ENCODE results near the gene PTCRA.

DNA sequence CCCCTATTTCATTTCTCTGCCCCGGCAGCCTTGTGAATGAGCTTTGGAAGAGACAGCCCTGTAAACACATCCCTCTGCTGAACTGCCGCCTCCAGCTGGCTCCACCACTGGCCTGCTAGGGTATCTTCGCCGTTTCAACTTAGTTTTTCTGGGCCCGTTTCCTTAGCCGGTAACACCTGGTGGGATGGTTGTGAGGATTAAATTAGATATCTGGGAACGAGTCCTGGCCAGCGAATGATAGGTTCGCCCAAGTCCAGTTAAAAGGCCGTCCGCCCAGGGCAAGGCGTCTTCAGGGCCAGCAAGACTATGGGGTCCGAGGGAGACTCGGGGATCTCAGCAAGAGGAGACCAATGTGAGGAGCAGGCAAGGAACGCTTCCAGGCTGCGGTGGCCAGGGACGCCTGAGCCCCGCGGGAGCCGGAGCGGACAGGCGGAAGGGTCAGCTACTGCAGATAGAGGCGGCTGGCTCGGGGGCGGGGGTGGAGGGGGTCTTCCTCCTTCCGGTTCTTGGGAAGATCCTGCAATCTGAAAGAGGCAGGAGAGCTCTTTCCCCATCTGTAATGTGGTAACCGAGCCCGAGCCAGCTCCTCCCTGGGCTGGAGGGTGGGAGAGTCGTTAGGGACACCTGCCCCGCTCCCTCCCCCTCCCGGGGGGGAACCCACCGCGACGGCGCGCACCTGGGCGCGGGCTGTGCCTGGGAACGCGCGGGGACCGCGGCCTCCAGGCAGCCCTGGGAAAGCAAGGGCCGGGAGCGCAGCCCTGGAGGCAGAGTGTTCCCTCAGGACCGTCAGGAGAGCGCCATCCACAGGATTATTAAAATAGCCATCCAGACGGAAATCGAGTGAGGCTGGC, 4.5 kb upstream of the PTCRA start:
- TF ChIP-seq, protein P1, sequence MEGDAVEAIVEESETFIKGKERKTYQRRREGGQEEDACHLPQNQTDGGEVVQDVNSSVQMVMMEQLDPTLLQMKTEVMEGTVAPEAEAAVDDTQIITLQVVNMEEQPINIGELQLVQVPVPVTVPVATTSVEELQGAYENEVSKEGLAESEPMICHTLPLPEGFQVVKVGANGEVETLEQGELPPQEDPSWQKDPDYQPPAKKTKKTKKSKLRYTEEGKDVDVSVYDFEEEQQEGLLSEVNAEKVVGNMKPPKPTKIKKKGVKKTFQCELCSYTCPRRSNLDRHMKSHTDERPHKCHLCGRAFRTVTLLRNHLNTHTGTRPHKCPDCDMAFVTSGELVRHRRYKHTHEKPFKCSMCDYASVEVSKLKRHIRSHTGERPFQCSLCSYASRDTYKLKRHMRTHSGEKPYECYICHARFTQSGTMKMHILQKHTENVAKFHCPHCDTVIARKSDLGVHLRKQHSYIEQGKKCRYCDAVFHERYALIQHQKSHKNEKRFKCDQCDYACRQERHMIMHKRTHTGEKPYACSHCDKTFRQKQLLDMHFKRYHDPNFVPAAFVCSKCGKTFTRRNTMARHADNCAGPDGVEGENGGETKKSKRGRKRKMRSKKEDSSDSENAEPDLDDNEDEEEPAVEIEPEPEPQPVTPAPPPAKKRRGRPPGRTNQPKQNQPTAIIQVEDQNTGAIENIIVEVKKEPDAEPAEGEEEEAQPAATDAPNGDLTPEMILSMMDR (IDR thresholded peaks at IDR 0.05) = peak; percentile 59
- peak; percentile 30 for TF ChIP-seq EZH2 (IDR thresholded peaks at IDR 0.05)
- no peak for TF ChIP-seq EZH2phosphoT487 (IDR thresholded peaks at IDR 0.05)
